GM23338 (cell line): ENCODE data around the gene VAMP8. TPM values are rescaled to one million over a fixed set of nuclear protein-coding genes. Genes with fewer than 3 reads are reported as not detected.

Experiments used
- ATAC-seq: fragments of 200-7000 bp; cut with Tn5 transposase; 3 replicates; pipeline ENCODE4 v1.9.1; 2020
- DNase-seq: peaks from one replicate; pipeline ENCODE4 v3.0.0-alpha.2; 2015; ENCODE audit warnings: low spot score
- H2AFZ ChIP-seq: fragments of 200-600 bp; sonication (generic); 2 replicates; pipeline ENCODE4 v1.8.0; 2016; ENCODE audit warnings: antibody characterized with exemption, mild to moderate bottlenecking, moderate library complexity
- H3F3A ChIP-seq: fragments of 200-600 bp; sonication (generic); replicated peaks from 2 replicates; pipeline ENCODE4 v1.8.0; 2017; ENCODE audit warnings: antibody characterized with exemption, mixed run types, low read depth
- H3K27ac ChIP-seq: fragments of 200-600 bp; sonication (generic); 2 replicates; pipeline ENCODE4 v1.6.1; 2016; ENCODE audit warnings: low read depth
- H3K27me3 ChIP-seq: fragments of 200-600 bp; sonication (generic); 2 replicates; pipeline ENCODE4 v1.8.0; 2016; ENCODE audit warnings: mild to moderate bottlenecking, mixed run types, moderate library complexity; ENCODE audit not compliant: insufficient read depth
- H3K36me3 ChIP-seq: fragments of 200-600 bp; sonication (generic); 2 replicates; pipeline ENCODE4 v1.8.0; 2016; ENCODE audit warnings: mild to moderate bottlenecking; ENCODE audit not compliant: insufficient read depth
- H3K4me1 ChIP-seq: fragments of 200-600 bp; sonication (generic); 2 replicates; pipeline ENCODE4 v1.8.0; 2016; ENCODE audit warnings: mild to moderate bottlenecking, moderate library complexity; ENCODE audit not compliant: insufficient read depth
- H3K4me2 ChIP-seq: fragments of 200-600 bp; sonication (generic); 2 replicates; pipeline ENCODE4 v1.7.1; 2017; ENCODE audit warnings: mixed run types
- H3K4me3 ChIP-seq: fragments of 200-600 bp; sonication (generic); 2 replicates; pipeline ENCODE4 v1.6.1; 2016; ENCODE audit warnings: mixed run types
- H3K79me2 ChIP-seq: fragments of 200-600 bp; sonication (generic); replicated peaks from 2 replicates; pipeline ENCODE4 v1.8.0; 2017; ENCODE audit warnings: mild to moderate bottlenecking; ENCODE audit not compliant: insufficient read depth
- H3K9me2 ChIP-seq: fragments of 200-600 bp; sonication (generic); 2 replicates; pipeline ENCODE4 v1.8.0; 2017; ENCODE audit not compliant: insufficient read depth
- H4K20me1 ChIP-seq: fragments of 200-600 bp; sonication (generic); replicated peaks from 2 replicates; pipeline ENCODE4 v1.8.0; 2017; ENCODE audit warnings: mild to moderate bottlenecking; ENCODE audit not compliant: insufficient read depth
- H3K27ac Mint-ChIP-seq: 2 replicates; pipeline ENCODE4 v1.8.0; 2020; ENCODE audit warnings: inconsistent platforms, mild to moderate bottlenecking, moderate library complexity, mixed read lengths
- H3K27me3 Mint-ChIP-seq: 3 replicates; pipeline ENCODE4 v1.8.0; 2022; ENCODE audit warnings: low read depth, mild to moderate bottlenecking, moderate library complexity, mixed read lengths, inconsistent platforms; ENCODE audit not compliant: insufficient read depth, poor library complexity
- H3K36me3 Mint-ChIP-seq: 3 replicates; pipeline ENCODE4 v1.8.0; 2021; ENCODE audit warnings: low read depth, mild to moderate bottlenecking, inconsistent platforms, moderate library complexity, mixed read lengths
- H3K4me1 Mint-ChIP-seq: 3 replicates; pipeline ENCODE4 v1.8.0; 2020; ENCODE audit warnings: mild to moderate bottlenecking, inconsistent platforms, mixed read lengths
- H3K4me3 Mint-ChIP-seq: 3 replicates; pipeline ENCODE4 v1.8.0; 2021; ENCODE audit warnings: moderate library complexity, mild to moderate bottlenecking, inconsistent platforms, mixed read lengths
- H3K9me3 Mint-ChIP-seq: 3 replicates; pipeline ENCODE4 v1.8.0; 2020; ENCODE audit warnings: moderate library complexity, mild to moderate bottlenecking, inconsistent platforms, mixed read lengths
- EZH2 ChIP-seq: fragments of 200-600 bp; sonication (generic); IDR thresholded peaks from one replicate; pipeline ENCODE4 v1.8.0; 2017; ENCODE audit warnings: antibody characterized with exemption, mild to moderate bottlenecking, low read depth; ENCODE audit not compliant: unreplicated experiment
- EZH2phosphoT487 ChIP-seq: fragments of 200-600 bp; sonication (generic); IDR thresholded peaks from one replicate; pipeline ENCODE4 v1.8.1; 2018; ENCODE audit warnings: antibody characterized with exemption; ENCODE audit not compliant: unreplicated experiment
- STAT1 ChIP-seq: IDR thresholded peaks from one replicate; pipeline ENCODE4 v1.6.1; 2016; ENCODE audit warnings: antibody characterized with exemption; ENCODE audit not compliant: unreplicated experiment
- ZNF331 ChIP-seq: fragments of 250-450 bp; sonication (Bioruptor Pico); IDR thresholded peaks from 2 replicates; pipeline ENCODE4 v1.5.0; 2020; ENCODE audit warnings: low read depth, mild to moderate bottlenecking, moderate library complexity
- ZNF462 ChIP-seq: fragments of 250-450 bp; sonication (Bioruptor Pico); IDR thresholded peaks from 2 replicates; pipeline ENCODE4 v1.5.0; 2020; ENCODE audit warnings: mild to moderate bottlenecking, moderate library complexity
- polyA plus RNA-seq: library from polyadenylated mRNA; unstranded; fragments of >200 nt; fragmentation: Nextera tagmentation; extraction: Ambion mirVana; gene quantifications from 2 replicates; pipeline ENCODE4 v1.2.1, GENCODE V29; 2016
- total RNA-seq: library from RNA; depleted of rRNA; stranded (reverse); fragments of >200 nt; shearing (Covaris generic); gene quantifications from 2 replicates; pipeline ENCODE4 v1.2.3, GENCODE V29; 2014
- TF ChIP-seq, protein P1 (sequence below), 2 experiments: fragments of 200-600 bp in 1 of 2; sonication (generic) in 1 of 2; conservative IDR thresholded peaks; 2 replicates each; pipeline versions ENCODE4 v1.5.1 to v1.6.1; 2016 to 2017; ENCODE audit warnings: antibody characterized with exemption in 2 of 2, low read depth in 2 of 2, mild to moderate bottlenecking in 2 of 2, moderate library complexity in 1 of 2
- TF ChIP-seq, protein P2 (sequence below): IDR thresholded peaks from one replicate; pipeline ENCODE4 v1.6.1; 2018; ENCODE audit warnings: antibody characterized with exemption; ENCODE audit not compliant: unreplicated experiment

Gene VAMP8
- total and polyA plus RNA-seq, 2 experiments from 2014 or later, result 16.3 to 71.7 TPM

DNA sequence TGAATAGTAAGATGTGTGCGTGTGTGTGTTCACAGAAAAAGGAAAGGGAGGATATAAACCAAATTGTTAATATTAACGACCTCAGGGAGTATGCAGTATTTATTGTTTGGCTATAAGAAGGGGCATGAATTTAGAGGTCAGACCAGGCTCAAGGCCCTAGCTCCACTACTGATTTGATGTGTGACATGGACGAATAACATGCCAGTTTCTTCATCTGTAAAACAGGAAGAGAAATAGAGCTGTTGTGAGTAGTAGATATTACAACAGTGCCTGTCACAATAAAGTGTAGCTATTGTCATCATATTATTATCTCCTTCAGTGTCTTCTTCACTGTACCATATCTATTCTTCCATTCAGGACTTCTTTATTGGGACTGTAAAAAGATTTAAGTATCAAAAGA, 42.5 kb upstream of the VAMP8 start:
- H3K27me3 ChIP-seq, result no peaks in the 10 kb centered on the region
- peaks cover 3% of the 10 kb centered on the region; the same call in 2 of the 3 replicates for H3K9me3 Mint-ChIP-seq
- peaks cover 16% of the 10 kb centered on the region for H3K27me3 Mint-ChIP-seq
- 0 out of 2 replicates have a peak, but pooled peaks cover 2% of the 10 kb centered on the region for H3F3A ChIP-seq
- peaks cover 1% of the 10 kb centered on the region; the same call in 1 of the 2 replicates for H3K36me3 ChIP-seq
- no peak overlapping the region for H3K27ac ChIP-seq
- H3K4me2 ChIP-seq, result no peak overlapping the region
- peaks cover 12% of the 10 kb centered on the region for H3K36me3 Mint-ChIP-seq
- H3K4me3 Mint-ChIP-seq, result no peak overlapping the region
- no peak for TF ChIP-seq EZH2
- no peak for TF ChIP-seq STAT1
- TF ChIP-seq, protein P1, sequence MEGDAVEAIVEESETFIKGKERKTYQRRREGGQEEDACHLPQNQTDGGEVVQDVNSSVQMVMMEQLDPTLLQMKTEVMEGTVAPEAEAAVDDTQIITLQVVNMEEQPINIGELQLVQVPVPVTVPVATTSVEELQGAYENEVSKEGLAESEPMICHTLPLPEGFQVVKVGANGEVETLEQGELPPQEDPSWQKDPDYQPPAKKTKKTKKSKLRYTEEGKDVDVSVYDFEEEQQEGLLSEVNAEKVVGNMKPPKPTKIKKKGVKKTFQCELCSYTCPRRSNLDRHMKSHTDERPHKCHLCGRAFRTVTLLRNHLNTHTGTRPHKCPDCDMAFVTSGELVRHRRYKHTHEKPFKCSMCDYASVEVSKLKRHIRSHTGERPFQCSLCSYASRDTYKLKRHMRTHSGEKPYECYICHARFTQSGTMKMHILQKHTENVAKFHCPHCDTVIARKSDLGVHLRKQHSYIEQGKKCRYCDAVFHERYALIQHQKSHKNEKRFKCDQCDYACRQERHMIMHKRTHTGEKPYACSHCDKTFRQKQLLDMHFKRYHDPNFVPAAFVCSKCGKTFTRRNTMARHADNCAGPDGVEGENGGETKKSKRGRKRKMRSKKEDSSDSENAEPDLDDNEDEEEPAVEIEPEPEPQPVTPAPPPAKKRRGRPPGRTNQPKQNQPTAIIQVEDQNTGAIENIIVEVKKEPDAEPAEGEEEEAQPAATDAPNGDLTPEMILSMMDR (conservative IDR thresholded peaks at IDR 0.05; ENCODE audit: low read depth in 2 of 2), result no peak
- TF ChIP-seq ZNF331 (CRISPR knock-in tag), result no peak
- H3K79me2 ChIP-seq, result peaks cover 18% of the 10 kb centered on the region
- peaks cover 16% of the 10 kb centered on the region for H3K4me1 Mint-ChIP-seq
- peaks cover 7% of the 10 kb centered on the region; the same call in 1 of the 2 replicates for H3K4me1 ChIP-seq
- H3K9me2 ChIP-seq, result no peaks in the 10 kb centered on the region
- no peak overlapping the region for H3K27ac Mint-ChIP-seq
- no peak overlapping the region for H3K4me3 ChIP-seq
- H2AFZ ChIP-seq, result no peak overlapping the region
- peaks cover 3% of the 10 kb centered on the region for H4K20me1 ChIP-seq
- ATAC-seq (no peak), DNase-seq (no peak)

- Mint-ChIP-seq H3K27ac (no peak overlapping the region), H3K27me3 (peaks cover 16% of the 10 kb centered on the region), H3K4me1 (peaks cover 23% of the 10 kb centered on the region), H3K9me3 (peaks cover 3% of the 10 kb centered on the region; the same call in 2 of the 3 replicates), H3K36me3 (peaks cover 28% of the 10 kb centered on the region), H3K4me3 (peak overlapping the region; percentile 32; the same call in 2 of the 3 replicates)
- H4K20me1 ChIP-seq, result peaks cover 19% of the 10 kb centered on the region
- no peak overlapping the region for H3K4me3 ChIP-seq
- H3K4me2 ChIP-seq, result no peak overlapping the region
- peaks cover 34% of the 10 kb centered on the region for H3K79me2 ChIP-seq
- peaks cover 17% of the 10 kb centered on the region for H3K4me1 ChIP-seq
- H3F3A ChIP-seq, result peaks cover 18% of the 10 kb centered on the region
- H3K27me3 ChIP-seq, result no peaks in the 10 kb centered on the region
- ATAC-seq (no peak), DNase-seq (no peak)
- H3K27ac ChIP-seq, result no peak overlapping the region
- no peaks in the 10 kb centered on the region for H3K9me2 ChIP-seq
- H3K36me3 ChIP-seq, result peaks cover 17% of the 10 kb centered on the region
- no peak overlapping the region for H2AFZ ChIP-seq
- TF ChIP-seq, protein P2, sequence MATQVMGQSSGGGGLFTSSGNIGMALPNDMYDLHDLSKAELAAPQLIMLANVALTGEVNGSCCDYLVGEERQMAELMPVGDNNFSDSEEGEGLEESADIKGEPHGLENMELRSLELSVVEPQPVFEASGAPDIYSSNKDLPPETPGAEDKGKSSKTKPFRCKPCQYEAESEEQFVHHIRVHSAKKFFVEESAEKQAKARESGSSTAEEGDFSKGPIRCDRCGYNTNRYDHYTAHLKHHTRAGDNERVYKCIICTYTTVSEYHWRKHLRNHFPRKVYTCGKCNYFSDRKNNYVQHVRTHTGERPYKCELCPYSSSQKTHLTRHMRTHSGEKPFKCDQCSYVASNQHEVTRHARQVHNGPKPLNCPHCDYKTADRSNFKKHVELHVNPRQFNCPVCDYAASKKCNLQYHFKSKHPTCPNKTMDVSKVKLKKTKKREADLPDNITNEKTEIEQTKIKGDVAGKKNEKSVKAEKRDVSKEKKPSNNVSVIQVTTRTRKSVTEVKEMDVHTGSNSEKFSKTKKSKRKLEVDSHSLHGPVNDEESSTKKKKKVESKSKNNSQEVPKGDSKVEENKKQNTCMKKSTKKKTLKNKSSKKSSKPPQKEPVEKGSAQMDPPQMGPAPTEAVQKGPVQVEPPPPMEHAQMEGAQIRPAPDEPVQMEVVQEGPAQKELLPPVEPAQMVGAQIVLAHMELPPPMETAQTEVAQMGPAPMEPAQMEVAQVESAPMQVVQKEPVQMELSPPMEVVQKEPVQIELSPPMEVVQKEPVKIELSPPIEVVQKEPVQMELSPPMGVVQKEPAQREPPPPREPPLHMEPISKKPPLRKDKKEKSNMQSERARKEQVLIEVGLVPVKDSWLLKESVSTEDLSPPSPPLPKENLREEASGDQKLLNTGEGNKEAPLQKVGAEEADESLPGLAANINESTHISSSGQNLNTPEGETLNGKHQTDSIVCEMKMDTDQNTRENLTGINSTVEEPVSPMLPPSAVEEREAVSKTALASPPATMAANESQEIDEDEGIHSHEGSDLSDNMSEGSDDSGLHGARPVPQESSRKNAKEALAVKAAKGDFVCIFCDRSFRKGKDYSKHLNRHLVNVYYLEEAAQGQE, result no peak
- TF ChIP-seq EZH2phosphoT487, result no peak
- TF ChIP-seq STAT1, result no peak
- no peak for TF ChIP-seq EZH2
- TF ChIP-seq ZNF331 (CRISPR knock-in tag), result no peak
- no peak for TF ChIP-seq ZNF462
Observed at GRCh38 chr2:85536479-85536878, 40.9 kb upstream of the VAMP8 start.
